ENCODE data around the gene MPP1.

GRCh38 chrX:154806837-154807501 lies 1.7 kb upstream of the MPP1 start:
- TF ChIP-seq POLR2AphosphoS5 (IDR thresholded peaks at IDR 0.05; ENCODE audit: low read depth), result no peak
- TF ChIP-seq, protein P1, sequence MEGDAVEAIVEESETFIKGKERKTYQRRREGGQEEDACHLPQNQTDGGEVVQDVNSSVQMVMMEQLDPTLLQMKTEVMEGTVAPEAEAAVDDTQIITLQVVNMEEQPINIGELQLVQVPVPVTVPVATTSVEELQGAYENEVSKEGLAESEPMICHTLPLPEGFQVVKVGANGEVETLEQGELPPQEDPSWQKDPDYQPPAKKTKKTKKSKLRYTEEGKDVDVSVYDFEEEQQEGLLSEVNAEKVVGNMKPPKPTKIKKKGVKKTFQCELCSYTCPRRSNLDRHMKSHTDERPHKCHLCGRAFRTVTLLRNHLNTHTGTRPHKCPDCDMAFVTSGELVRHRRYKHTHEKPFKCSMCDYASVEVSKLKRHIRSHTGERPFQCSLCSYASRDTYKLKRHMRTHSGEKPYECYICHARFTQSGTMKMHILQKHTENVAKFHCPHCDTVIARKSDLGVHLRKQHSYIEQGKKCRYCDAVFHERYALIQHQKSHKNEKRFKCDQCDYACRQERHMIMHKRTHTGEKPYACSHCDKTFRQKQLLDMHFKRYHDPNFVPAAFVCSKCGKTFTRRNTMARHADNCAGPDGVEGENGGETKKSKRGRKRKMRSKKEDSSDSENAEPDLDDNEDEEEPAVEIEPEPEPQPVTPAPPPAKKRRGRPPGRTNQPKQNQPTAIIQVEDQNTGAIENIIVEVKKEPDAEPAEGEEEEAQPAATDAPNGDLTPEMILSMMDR (IDR thresholded peaks at IDR 0.05; ENCODE audit: insufficient read depth, low read length), result no peak
- TF ChIP-seq SPI1 (IDR thresholded peaks at IDR 0.05; ENCODE audit: borderline replicate concordance, low read depth), result no peak
- TF ChIP-seq REST (IDR thresholded peaks at IDR 0.05; ENCODE audit: insufficient replicate concordance, low read depth), result no peak
- no peak for TF ChIP-seq GABPA (IDR thresholded peaks at IDR 0.05; ENCODE audit: low read depth)

Measured in HL-60 (cell line).